HUES6 (cell line): ENCODE results near the gene ARFGEF2.
"Not testable (repeated sequence)": the region's sequence is repeated elsewhere in the genome, so short reads cannot be mapped to it uniquely, and the experiment has no call there.

Experiments
- H3K27ac ChIP-seq: 2 replicates; pipeline ENCODE4 v1.7.0; 2013; ENCODE audit warnings: low read depth, mild to moderate bottlenecking, low read length, inconsistent platforms
- H3K27me3 ChIP-seq: 2 replicates; pipeline ENCODE4 v1.6.1; 2013; ENCODE audit warnings: low read length; ENCODE audit not compliant: control insufficient read depth, insufficient read depth
- H3K36me3 ChIP-seq: 2 replicates; pipeline ENCODE4 v1.6.1; 2013; ENCODE audit warnings: low read length; ENCODE audit not compliant: control insufficient read depth, insufficient read depth
- H3K4me1 ChIP-seq: 2 replicates; pipeline ENCODE4 v1.6.1; 2013; ENCODE audit warnings: low read length; ENCODE audit not compliant: control insufficient read depth, insufficient read depth
- H3K4me3 ChIP-seq: 2 replicates; pipeline ENCODE4 v1.5.1; 2013; ENCODE audit warnings: low read depth, low read length
- H3K9ac ChIP-seq: one replicate; pipeline ENCODE4 v1.6.1; 2013; ENCODE audit warnings: mild to moderate bottlenecking, low read length
- H3K9me3 ChIP-seq: 2 replicates; pipeline ENCODE4 v1.6.1; 2013; ENCODE audit warnings: low read depth, low read length; ENCODE audit not compliant: control insufficient read depth, insufficient read depth

The ARFGEF2 gene

GRCh38 chr20:48886811-48887210 is 34.7 kb upstream of the ARFGEF2 start:
- Histone ChIP-seq H3K4me1 (no peaks in the 10 kb centered on the region), H3K9ac (no peak overlapping the region), H3K27ac (no peak overlapping the region), H3K27me3 (peaks cover 3% of the 10 kb centered on the region; the same call in 1 of the 2 replicates), H3K36me3 (no peaks in the 10 kb centered on the region), H3K9me3 (no peaks in the 10 kb centered on the region), H3K4me3 (no peak overlapping the region)

- not testable (repeated sequence) for H3K9me3 ChIP-seq, H3K4me3 ChIP-seq, H3K4me1 ChIP-seq, H3K36me3 ChIP-seq, H3K9ac ChIP-seq, H3K27me3 ChIP-seq, H3K27ac ChIP-seq
Measured at GRCh38 chr20:48888517-48888916, 33.0 kb upstream of the ARFGEF2 start.

GRCh38 chr20:48889140-48889790 is 32.2 kb upstream of the ARFGEF2 start:
- H3K36me3 ChIP-seq = no peaks in the 10 kb centered on the region
- no peak overlapping the region for H3K27ac ChIP-seq
- H3K9me3 ChIP-seq = no peaks in the 10 kb centered on the region
- peaks cover 6% of the 10 kb centered on the region; the same call in 1 of the 2 replicates for H3K27me3 ChIP-seq
- H3K4me3 ChIP-seq = no peak overlapping the region
- no peak overlapping the region for H3K9ac ChIP-seq
- no peaks in the 10 kb centered on the region for H3K4me1 ChIP-seq

GRCh38 chr20:48891235-48892048 is 30.1 kb upstream of the ARFGEF2 start:
- Histone ChIP-seq H3K4me1 (no peaks in the 10 kb centered on the region), H3K27ac (no peak overlapping the region), H3K9ac (no peak overlapping the region), H3K27me3 (peaks cover 6% of the 10 kb centered on the region; the same call in 1 of the 2 replicates), H3K4me3 (no peak overlapping the region), H3K9me3 (no peaks in the 10 kb centered on the region), H3K36me3 (no peaks in the 10 kb centered on the region)

GRCh38 chr20:48892049-48892470 is 29.5 kb upstream of the ARFGEF2 start:
- no peaks in the 10 kb centered on the region for H3K9me3 ChIP-seq
- no peak overlapping the region for H3K27ac ChIP-seq
- no peak overlapping the region for H3K4me3 ChIP-seq
- H3K4me1 ChIP-seq = no peaks in the 10 kb centered on the region
- H3K36me3 ChIP-seq = no peaks in the 10 kb centered on the region
- no peak overlapping the region for H3K9ac ChIP-seq
- peaks cover 6% of the 10 kb centered on the region; the same call in 1 of the 2 replicates for H3K27me3 ChIP-seq

GRCh38 chr20:48892891-48893290 is 28.6 kb upstream of the ARFGEF2 start:
- Histone ChIP-seq H3K27me3 (peaks cover 6% of the 10 kb centered on the region; the same call in 1 of the 2 replicates), H3K9ac (no peak overlapping the region), H3K4me1 (no peaks in the 10 kb centered on the region), H3K4me3 (no peak overlapping the region), H3K27ac (no peak overlapping the region), H3K36me3 (no peaks in the 10 kb centered on the region), H3K9me3 (no peaks in the 10 kb centered on the region)

GRCh38 chr20:48893374-48893773 is 28.1 kb upstream of the ARFGEF2 start:
- H3K27me3 ChIP-seq = peaks cover 6% of the 10 kb centered on the region; the same call in 1 of the 2 replicates
- H3K9me3 ChIP-seq = no peaks in the 10 kb centered on the region
- no peaks in the 10 kb centered on the region for H3K36me3 ChIP-seq
- H3K9ac ChIP-seq = no peak overlapping the region
- H3K4me1 ChIP-seq = no peaks in the 10 kb centered on the region
- no peak overlapping the region for H3K4me3 ChIP-seq
- H3K27ac ChIP-seq = no peak overlapping the region

- Histone ChIP-seq H3K27me3 (no peaks in the 10 kb centered on the region), H3K27ac (no peak overlapping the region), H3K4me1 (no peaks in the 10 kb centered on the region), H3K9ac (no peak overlapping the region), H3K36me3 (no peaks in the 10 kb centered on the region), H3K4me3 (no peak overlapping the region), H3K9me3 (no peaks in the 10 kb centered on the region)
Measured at GRCh38 chr20:48897305-48898010, 24.1 kb upstream of the ARFGEF2 start.

GRCh38 chr20:48898210-48898609 is 23.3 kb upstream of the ARFGEF2 start:
- H3K4me1 ChIP-seq = no peaks in the 10 kb centered on the region
- no peak overlapping the region for H3K9ac ChIP-seq
- H3K9me3 ChIP-seq = no peaks in the 10 kb centered on the region

GRCh38 chr20:48898896-48899530 is 22.5 kb upstream of the ARFGEF2 start:
- Histone ChIP-seq H3K27me3 (no peaks in the 10 kb centered on the region), H3K4me3 (no peak overlapping the region), H3K9me3 (no peaks in the 10 kb centered on the region), H3K4me1 (no peaks in the 10 kb centered on the region), H3K9ac (no peak overlapping the region), H3K36me3 (no peaks in the 10 kb centered on the region), H3K27ac (no peak overlapping the region)

More at GRCh38 chr20:48898210-48898609, 23.3 kb upstream of the ARFGEF2 start:
- H3K36me3 ChIP-seq = no peaks in the 10 kb centered on the region
- no peak overlapping the region for H3K27ac ChIP-seq
- no peaks in the 10 kb centered on the region for H3K27me3 ChIP-seq
- no peak overlapping the region for H3K4me3 ChIP-seq
